ENCODE results near the gene LMO7. TPM values are rescaled to one million over a fixed set of nuclear protein-coding genes. Genes with fewer than 3 reads are reported as not detected.

Gene LMO7
- total RNA-seq, result 10 to 100 TPM; 11.0 to 71.3 (median 32.8) TPM

GRCh38 chr13:75635828-75636435, at the start of gene LMO7:
Gene LMO7 (plus strand): TSS chr13:75636330. CDS start chr13:75636658, 328 bp downstream.
- Histone ChIP-seq H3K27ac (peak within 1 kb of the TSS; percentile 88 to 97), H3K4me3 (peak within 1 kb of the TSS; percentile 58 to 84 (median 74)), H3K27me3 (no peaks in the 10 kb centered on the region), H3K9me3 (no peaks in the 10 kb centered on the region), H3K4me1 (peaks cover 0 to 4% of the 10 kb centered on the region in 2 donors), H3K36me3 (no peaks in the 10 kb centered on the region)
- DNase-seq (ENCODE audit: low spot score in 2 of 2), result peak; percentile 57 to 64
- TF ChIP-seq POLR2AphosphoS5 (IDR thresholded peaks at IDR 0.05) (no peak), POLR2A (IDR thresholded peaks at IDR 0.05) (no peak), CTCF (IDR thresholded peaks at IDR 0.05) (no peak)
- intact Hi-C loops (cut with DNase I; ENCODE audit: low total_unique reads), result no loop called here

- peaks cover 10% of the 10 kb centered on the region for H3K36me3 ChIP-seq
- no peak for DNase-seq (ENCODE audit: low spot score in 2 of 2)
- no peak overlapping the region for H3K27ac ChIP-seq
- H3K4me1 ChIP-seq, result no peaks in the 10 kb centered on the region
- no peak overlapping the region for H3K4me3 ChIP-seq
- intact Hi-C loops (cut with DNase I; ENCODE audit: low total_unique reads), result no loop called here
- peaks cover 0 to 5% of the 10 kb centered on the region in 2 donors for H3K9me3 ChIP-seq
- TF ChIP-seq POLR2A (IDR thresholded peaks at IDR 0.05) (no peak), CTCF (IDR thresholded peaks at IDR 0.05) (no peak), POLR2AphosphoS5 (IDR thresholded peaks at IDR 0.05) (no peak)
- no peaks in the 10 kb centered on the region for H3K27me3 ChIP-seq
These were observed 48.5 kb upstream of the LMO7 start for GRCh38 chr13:75587679-75588078.

- H3K27ac ChIP-seq, result no peak overlapping the region
- intact Hi-C loops (cut with DNase I; ENCODE audit: low total_unique reads), result no loop called here
- TF ChIP-seq CTCF (IDR thresholded peaks at IDR 0.05), result no peak
- TF ChIP-seq POLR2A (IDR thresholded peaks at IDR 0.05), result no peak
- TF ChIP-seq POLR2AphosphoS5 (IDR thresholded peaks at IDR 0.05), result no peak
- peaks cover under 1% of the 10 kb centered on the region for H3K36me3 ChIP-seq
- H3K9me3 ChIP-seq, result no peaks in the 10 kb centered on the region
- no peak overlapping the region for H3K4me3 ChIP-seq
- no peaks in the 10 kb centered on the region for H3K27me3 ChIP-seq
- no peak for DNase-seq (ENCODE audit: low spot score in 2 of 2)
- H3K4me1 ChIP-seq, result no peaks in the 10 kb centered on the region
These were observed 39.4 kb upstream of the LMO7 start for GRCh38 chr13:75596657-75597182.

- no peaks in the 10 kb centered on the region for H3K36me3 ChIP-seq
- H3K27me3 ChIP-seq, result no peaks in the 10 kb centered on the region
- TF ChIP-seq CTCF (IDR thresholded peaks at IDR 0.05), result no peak
- no peak for TF ChIP-seq POLR2AphosphoS5 (IDR thresholded peaks at IDR 0.05)
- TF ChIP-seq POLR2A (IDR thresholded peaks at IDR 0.05), result no peak
- H3K27ac ChIP-seq, result no peak overlapping the region
- DNase-seq (ENCODE audit: low spot score in 2 of 2), result no peak
- intact Hi-C loops (cut with DNase I; ENCODE audit: low total_unique reads), result no loop called here
- no peaks in the 10 kb centered on the region for H3K9me3 ChIP-seq
- no peak overlapping the region for H3K4me3 ChIP-seq
- no peaks in the 10 kb centered on the region for H3K4me1 ChIP-seq
These were observed 35.8 kb upstream of the LMO7 start for GRCh38 chr13:75600371-75600770.

- no peak overlapping the region for H3K27ac ChIP-seq
- H3K36me3 ChIP-seq, result no peaks in the 10 kb centered on the region
- no peaks in the 10 kb centered on the region for H3K9me3 ChIP-seq
- no peak overlapping the region for H3K4me3 ChIP-seq
- H3K27me3 ChIP-seq, result no peaks in the 10 kb centered on the region
- no peaks in the 10 kb centered on the region for H3K4me1 ChIP-seq
- DNase-seq (ENCODE audit: low spot score in 2 of 2), result no peak
- intact Hi-C loops (cut with DNase I; ENCODE audit: low total_unique reads), result no loop called here
- TF ChIP-seq CTCF (IDR thresholded peaks at IDR 0.05) (no peak), POLR2AphosphoS5 (IDR thresholded peaks at IDR 0.05) (no peak), POLR2A (IDR thresholded peaks at IDR 0.05) (no peak)
These were observed 33.1 kb upstream of the LMO7 start for GRCh38 chr13:75603038-75603437.

Data from breast epithelium (tissue), 4 donors.